BJ (cell line): ENCODE measurements around the gene GPN3. TPM values are rescaled to one million over a fixed set of nuclear protein-coding genes. Genes with fewer than 3 reads are reported as not detected.

Experiments used
- CTCF ChIA-PET: fragments of 350-600 bp; formaldehyde crosslinking; extraction: SDS; loops from one replicate; lab custom pipeline; 2021; ENCODE audit warnings: antibody characterized with exemption, inconsistent platforms; lab: Yijun Ruan, JAX
- POLR2A ChIA-PET: fragments of 300-600 bp; sonication (Branson Sonifier 250); formaldehyde crosslinking; extraction: SDS; loops from one replicate; lab custom pipeline; 2021; ENCODE audit warnings: antibody characterized with exemption; lab: Charles Lee
- DNase-seq: peaks from one replicate; pipeline ENCODE4 v3.0.0-alpha.2; 2011; ENCODE audit warnings: low read depth
- H3K27me3 ChIP-seq: 2 replicates; pipeline ENCODE4 v1.6.0; 2011; ENCODE audit warnings: low read length; ENCODE audit not compliant: control insufficient read depth, insufficient read depth
- H3K36me3 ChIP-seq: 2 replicates; pipeline ENCODE4 v1.5.1; 2011; ENCODE audit warnings: low read length; ENCODE audit not compliant: control insufficient read depth, insufficient read depth
- H3K4me3 ChIP-seq: 2 replicates; pipeline ENCODE4 v1.5.1; 2011; ENCODE audit warnings: low read depth, mild to moderate bottlenecking, control low read depth, low read length
- CTCF ChIP-seq: IDR thresholded peaks from 2 replicates; pipeline ENCODE4 v1.5.1; 2011; ENCODE audit warnings: low read depth, mild to moderate bottlenecking, control low read depth, inconsistent platforms, low read length, moderate library complexity; ENCODE audit not compliant: insufficient read depth
- polyA plus RNA-seq: library from polyadenylated mRNA; depleted of rRNA; stranded (reverse); fragments of >200 nt; gene quantifications from 2 replicates; pipeline ENCODE4 v1.2.3, GENCODE V29; 2011; rRNA removed
- small RNA-seq: library from RNA; depleted of rRNA; stranded (forward); fragments of <200 nt; gene quantifications from one replicate; pipeline ENCODE3, GENCODE V24; 2012; ENCODE audit warnings: low replicate concordance, low read depth; ENCODE audit not compliant: insufficient read length

GPN3 gene
- polyA plus RNA-seq, 1 experiment: 10.6 TPM

GRCh38 chr12:110403976-110404682, 63.9 kb downstream of the GPN3 start:
- peak overlapping the region; percentile 98 for H3K4me3 ChIP-seq
- ChIA-PET CTCF (no interaction called here), POLR2A (interaction anchor here (0.7 kb wide), 1 partner anchor 248 kb away, joined by 4 read pairs; no protein-coding TSS in a partner anchor)
- TF ChIP-seq CTCF: no peak
- DNase-seq: no peak
- peaks cover 7% of the 10 kb centered on the region; the same call in 1 of the 2 replicates for H3K36me3 ChIP-seq
- H3K27me3 ChIP-seq: no peaks in the 10 kb centered on the region

GRCh38 chr12:110403146-110403975, 64.7 kb downstream of the GPN3 start, which contains the start of gene ANAPC7:
ANAPC7 (minus strand) TSS chr12:110403708; CDS start chr12:110403627, 81 bp downstream.
- POLR2A ChIA-PET: no interaction called here
- CTCF ChIA-PET: interaction anchor here (0.6 kb wide), 1 partner anchor 38 kb away, joined by 3 read pairs; no protein-coding TSS in a partner anchor

More at GRCh38 chr12:110403146-110403975, 64.7 kb downstream of the GPN3 start, which contains the start of gene ANAPC7:
- Histone ChIP-seq H3K4me3 (peak within 1 kb of the TSS; percentile 98), H3K27me3 (no peaks in the 10 kb centered on the region), H3K36me3 (peaks cover 7% of the 10 kb centered on the region; the same call in 1 of the 2 replicates)
- DNase-seq: no peak
- TF ChIP-seq CTCF: 0 out of 2 replicates have a peak, but pooled peaks have one; percentile 16

Small RNA genes within 50 kb of the gene (small RNA-seq; reads per million reads assigned to genes)
- not detected for gene RF00278

Other genes with a start within 250 kb of the GPN3 start
- gene ATP2A2, start 187.0 kb downstream of the GPN3 start, polyA plus RNA-seq: 145 and 267 TPM in 2 replicates
- gene ANAPC7, start 64.5 kb downstream of the GPN3 start, polyA plus RNA-seq: 32.6 and 43.0 TPM in 2 replicates
- gene ARPC3, start 17.9 kb downstream of the GPN3 start, polyA plus RNA-seq: 22.7 and 50.9 TPM in 2 replicates
- gene FAM216A, start 588 bp upstream of the GPN3 start, polyA plus RNA-seq: 13.0 and 16.6 TPM in 2 replicates
- gene VPS29, start 33.9 kb upstream of the GPN3 start, polyA plus RNA-seq: 98.8 and 148 TPM in 2 replicates
- 0.33 and 0.69 TPM in 2 replicates for gene RAD9B, start 34.1 kb upstream of the GPN3 start, polyA plus RNA-seq
- 6.0 and 8.8 TPM in 2 replicates for gene PPTC7, start 115.1 kb upstream of the GPN3 start, polyA plus RNA-seq
- 34.0 and 34.1 TPM in 2 replicates for gene TCTN1, start 145.9 kb upstream of the GPN3 start, polyA plus RNA-seq
- gene HVCN1, start 220.9 kb upstream of the GPN3 start, polyA plus RNA-seq: 2.6 and 3.9 TPM in 2 replicates